Upper lobe of left lung (tissue), 6 donors: ENCODE measurements around the gene ARIH2. TPM values are rescaled to one million over a fixed set of nuclear protein-coding genes. Genes with fewer than 3 reads are reported as not detected.

Experiments used
- ATAC-seq, 2 donors: fragments of 200-7000 bp; cut with Tn5 transposase; one replicate each; pipeline ENCODE4 v1.9.1; 2022; ENCODE audit warnings: mild to moderate bottlenecking in 2 of 2, moderate library complexity in 2 of 2; ENCODE audit not compliant: low FRiP score in 2 of 2
- DNase-seq, 2 donors: peaks; one replicate each; pipeline ENCODE4 v3.0.0-alpha.2; 2019 to 2020
- H3K27ac ChIP-seq, 4 donors: fragments of 200-600 bp; sonication (generic); one replicate each; pipeline ENCODE4 v1.5.1; 2016 to 2019
- H3K27me3 ChIP-seq, 4 donors: fragments of 200-600 bp; sonication (generic); one replicate each; pipeline ENCODE4 v1.5.1; 2017 to 2019
- H3K36me3 ChIP-seq, 4 donors: fragments of 200-600 bp; sonication (generic); one replicate each; pipeline ENCODE4 v1.5.1; 2016 to 2019
- H3K4me1 ChIP-seq, 4 donors: fragments of 200-600 bp; sonication (generic); one replicate each; pipeline ENCODE4 v1.5.1; 2018 to 2019
- H3K4me3 ChIP-seq, 4 donors: fragments of 200-600 bp; sonication (generic); one replicate each; pipeline ENCODE4 v1.5.1; 2017 to 2019; ENCODE audit warnings: mild to moderate bottlenecking in 2 of 4, moderate library complexity in 1 of 4
- H3K9me3 ChIP-seq, 4 donors: fragments of 200-600 bp; sonication (generic); one replicate each; pipeline ENCODE4 v1.5.1; 2018 to 2019
- EP300 ChIP-seq, 4 donors: sonication (generic); formaldehyde crosslinking; IDR thresholded peaks; one replicate each; pipeline ENCODE4 v1.5.1; 2017; ENCODE audit warnings: antibody characterized with exemption in 4 of 4, control low read depth in 2 of 4
- POLR2A ChIP-seq, 4 donors: fragments of 450-650 bp; IDR thresholded peaks; one replicate each; pipeline ENCODE4 v1.5.1; 2016 to 2017; ENCODE audit warnings: antibody characterized with exemption in 4 of 4, mild to moderate bottlenecking in 2 of 4
- POLR2AphosphoS5 ChIP-seq, 2 donors: sonication (generic); formaldehyde crosslinking; IDR thresholded peaks; one replicate each; pipeline ENCODE4 v1.5.1; 2017; ENCODE audit warnings: antibody characterized with exemption in 2 of 2
- WGBS, 2 donors: methylation state at CpG; one replicate each; pipeline ENCODE4 v1.1.5; 2017 to 2018; 5-methylcytosine and 5-hydroxymethylcytosine counted together
- total RNA-seq, 6 donors: library from RNA; depleted of rRNA in 4 of 6; stranded (reverse); fragments of >200 nt in 4 of 6; gene quantifications; one replicate each; pipeline versions ENCODE4 v1.1.0 to v1.2.1, GENCODE V29; 2016 to 2021
- TF ChIP-seq, protein P1 (sequence below), 6 experiments: fragments of 450-650 bp in 4 of 6; fragments of 200-600 bp in 2 of 6; sonication (generic) in 2 of 6; IDR thresholded peaks; one replicate each; pipeline ENCODE4 v1.5.1; 2016 to 2019; ENCODE audit warnings: antibody characterized with exemption in 6 of 6
- donor health status: DM: no; HTN: no; CAD: no; lungs with moderate emphysema.
- donor health status: DM: no; HTN: yes; CAD: no; lungs with severe emphysema.

The ARIH2 gene
- total RNA-seq, 6 donors from 2014 or later = 81.2 to 190 (median 91.0) TPM

DNA sequence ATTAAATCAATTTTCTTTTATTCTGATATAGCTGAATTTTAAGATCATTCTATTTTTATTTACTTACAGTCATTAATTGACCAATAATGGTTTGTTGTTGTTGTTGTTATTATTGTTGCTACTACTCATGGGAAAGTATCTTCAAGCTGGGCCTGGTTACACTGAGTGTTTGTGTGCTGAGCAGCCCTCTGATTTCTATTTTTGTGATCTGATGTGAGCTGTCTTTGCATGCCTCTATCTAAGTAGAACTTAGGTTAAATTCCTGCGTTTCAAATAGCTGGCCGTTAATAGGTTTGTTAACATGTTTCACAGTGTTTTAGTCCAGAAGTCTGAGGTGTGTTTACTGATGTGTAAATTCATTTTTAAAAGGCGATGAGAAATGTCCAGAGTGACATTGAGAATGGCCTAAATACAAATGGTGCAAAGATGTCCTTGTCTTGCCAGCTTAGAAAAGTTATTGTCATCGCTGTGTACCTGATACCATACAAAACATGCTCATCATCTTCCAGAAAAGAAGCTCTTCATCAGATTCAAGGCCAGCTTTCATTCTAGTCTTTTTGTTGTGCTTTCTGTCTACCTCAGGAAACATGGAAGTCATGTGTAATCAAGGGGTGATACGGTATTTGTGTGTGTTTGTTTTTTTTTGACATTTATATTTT, 15.8 kb downstream of the ARIH2 start:
- H3K36me3 ChIP-seq = peaks cover 0 to 37% (median 9%) of the 10 kb centered on the region in 4 donors

DNA sequence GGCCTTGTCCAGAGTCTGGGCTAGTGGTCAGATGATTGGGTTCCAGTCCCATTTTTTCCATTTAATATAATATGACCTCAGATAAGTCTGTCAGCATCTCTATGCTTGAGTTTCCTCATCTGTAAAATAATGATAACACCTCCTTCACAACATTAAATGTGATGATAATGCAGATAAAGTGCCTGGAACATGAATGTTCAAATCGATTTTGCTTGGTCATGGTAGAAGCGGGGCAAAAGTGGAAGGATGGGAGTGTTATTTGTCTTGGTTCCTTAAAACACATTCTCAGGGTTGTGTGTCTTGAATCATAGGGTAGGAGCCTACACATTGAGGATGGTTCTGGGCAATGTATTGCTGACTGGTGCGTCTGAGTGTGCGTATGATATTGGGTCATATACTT, 16.9 kb downstream of the ARIH2 start:
- Histone ChIP-seq H3K4me1 (peaks cover 5 to 23% (median 17%) of the 10 kb centered on the region in 4 donors), H3K4me3 (no peak overlapping the region), H3K36me3 (peaks cover 0 to 35% (median 8%) of the 10 kb centered on the region in 4 donors), H3K27me3 (no peaks in the 10 kb centered on the region), H3K9me3 (no peaks in the 10 kb centered on the region), H3K27ac (no peak overlapping the region)
- TF ChIP-seq EP300 (IDR thresholded peaks at IDR 0.05) = no peak
- no peak for TF ChIP-seq POLR2AphosphoS5 (IDR thresholded peaks at IDR 0.05)
- 77 to 89% methylated on average over 4 of the region's 4 CpGs for WGBS, 2 donors
- ATAC-seq (no peak), DNase-seq (no peak)

More for the DNA sequence above, 15.8 kb downstream of the ARIH2 start:
- 91 to 92% methylated on average over 5 of the region's 5 CpGs for WGBS, 2 donors
- no peak for ATAC-seq
- H3K4me3 ChIP-seq = no peak overlapping the region
- no peaks in the 10 kb centered on the region for H3K9me3 ChIP-seq
- TF ChIP-seq, protein P1, sequence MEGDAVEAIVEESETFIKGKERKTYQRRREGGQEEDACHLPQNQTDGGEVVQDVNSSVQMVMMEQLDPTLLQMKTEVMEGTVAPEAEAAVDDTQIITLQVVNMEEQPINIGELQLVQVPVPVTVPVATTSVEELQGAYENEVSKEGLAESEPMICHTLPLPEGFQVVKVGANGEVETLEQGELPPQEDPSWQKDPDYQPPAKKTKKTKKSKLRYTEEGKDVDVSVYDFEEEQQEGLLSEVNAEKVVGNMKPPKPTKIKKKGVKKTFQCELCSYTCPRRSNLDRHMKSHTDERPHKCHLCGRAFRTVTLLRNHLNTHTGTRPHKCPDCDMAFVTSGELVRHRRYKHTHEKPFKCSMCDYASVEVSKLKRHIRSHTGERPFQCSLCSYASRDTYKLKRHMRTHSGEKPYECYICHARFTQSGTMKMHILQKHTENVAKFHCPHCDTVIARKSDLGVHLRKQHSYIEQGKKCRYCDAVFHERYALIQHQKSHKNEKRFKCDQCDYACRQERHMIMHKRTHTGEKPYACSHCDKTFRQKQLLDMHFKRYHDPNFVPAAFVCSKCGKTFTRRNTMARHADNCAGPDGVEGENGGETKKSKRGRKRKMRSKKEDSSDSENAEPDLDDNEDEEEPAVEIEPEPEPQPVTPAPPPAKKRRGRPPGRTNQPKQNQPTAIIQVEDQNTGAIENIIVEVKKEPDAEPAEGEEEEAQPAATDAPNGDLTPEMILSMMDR (IDR thresholded peaks at IDR 0.05) = no peak
- no peak for TF ChIP-seq POLR2AphosphoS5 (IDR thresholded peaks at IDR 0.05)
- no peak for TF ChIP-seq POLR2A (IDR thresholded peaks at IDR 0.05)
- no peak for TF ChIP-seq EP300 (IDR thresholded peaks at IDR 0.05)
- H3K27ac ChIP-seq = no peak overlapping the region
- H3K4me1 ChIP-seq = peaks cover 15 to 33% (median 26%) of the 10 kb centered on the region in 4 donors
- H3K27me3 ChIP-seq = no peaks in the 10 kb centered on the region
- DNase-seq = no peak

DNA sequence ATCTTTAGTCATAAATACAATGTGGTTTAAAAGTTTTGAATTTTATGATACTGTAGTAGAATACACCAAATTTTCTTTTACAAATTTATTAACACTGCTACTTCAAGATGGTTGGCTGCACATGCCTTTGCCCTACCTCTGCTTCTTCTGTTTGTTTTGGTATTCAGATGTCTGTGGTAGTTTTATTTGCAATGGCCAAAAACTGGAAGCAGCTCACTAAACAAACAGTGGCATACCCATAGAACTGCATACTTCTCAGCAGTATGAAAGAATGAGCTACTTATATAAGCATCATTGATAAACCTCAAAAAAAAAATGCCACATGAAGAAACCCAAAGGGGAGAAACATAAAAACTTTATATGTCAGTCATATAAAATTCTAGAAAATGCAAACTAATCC, 19.5 kb downstream of the ARIH2 start:
- ATAC-seq (no peak), DNase-seq (no peak)
- TF ChIP-seq, protein P1 (IDR thresholded peaks at IDR 0.05) = no peak
- TF ChIP-seq POLR2AphosphoS5 (IDR thresholded peaks at IDR 0.05) (no peak), POLR2A (IDR thresholded peaks at IDR 0.05) (no peak), EP300 (IDR thresholded peaks at IDR 0.05) (no peak)
- no peak overlapping the region for H3K4me3 ChIP-seq
- H3K9me3 ChIP-seq = no peaks in the 10 kb centered on the region
- no peaks in the 10 kb centered on the region for H3K27me3 ChIP-seq
- H3K27ac ChIP-seq = peak overlapping the region in 1 of 4 donors; percentile 34
- H3K36me3 ChIP-seq = peaks cover 0 to 30% (median 6%) of the 10 kb centered on the region in 4 donors
- peaks cover 0 to 10% (median 2%) of the 10 kb centered on the region in 4 donors for H3K4me1 ChIP-seq

DNA sequence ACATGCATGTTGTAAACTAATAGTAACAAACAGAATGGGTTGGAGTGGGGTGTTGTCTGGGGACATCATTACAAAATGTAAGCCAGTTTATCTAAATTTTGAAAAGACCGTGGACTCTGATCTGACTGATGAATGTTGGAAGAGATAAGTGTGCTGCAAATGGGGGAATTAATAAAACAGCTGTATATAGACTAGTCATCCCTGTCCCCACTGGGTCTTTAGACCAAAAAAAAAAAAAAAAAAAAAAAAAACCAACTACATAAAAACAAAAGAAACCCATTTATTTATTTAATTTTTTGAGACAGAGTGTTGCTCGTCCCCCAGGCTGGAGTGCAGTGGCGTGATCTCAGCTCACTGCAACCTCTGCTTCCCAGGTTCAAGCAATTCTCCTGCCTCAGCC, 20.0 kb downstream of the ARIH2 start:
- no peaks in the 10 kb centered on the region for H3K27me3 ChIP-seq
- no peak for TF ChIP-seq POLR2A (IDR thresholded peaks at IDR 0.05)
- TF ChIP-seq, protein P1 (IDR thresholded peaks at IDR 0.05) = no peak
- no peak for TF ChIP-seq POLR2AphosphoS5 (IDR thresholded peaks at IDR 0.05)
- TF ChIP-seq EP300 (IDR thresholded peaks at IDR 0.05) = no peak
- ATAC-seq = no peak
- H3K27ac ChIP-seq = no peak overlapping the region
- H3K4me1 ChIP-seq = peaks cover 0 to 10% (median 2%) of the 10 kb centered on the region in 4 donors
- H3K4me3 ChIP-seq = no peak overlapping the region
- DNase-seq = no peak
- H3K36me3 ChIP-seq = peaks cover 0 to 30% (median 4%) of the 10 kb centered on the region in 4 donors
- H3K9me3 ChIP-seq = no peaks in the 10 kb centered on the region
- WGBS, 2 donors = 82 to 92% methylated on average over 3 of the region's 3 CpGs

DNA sequence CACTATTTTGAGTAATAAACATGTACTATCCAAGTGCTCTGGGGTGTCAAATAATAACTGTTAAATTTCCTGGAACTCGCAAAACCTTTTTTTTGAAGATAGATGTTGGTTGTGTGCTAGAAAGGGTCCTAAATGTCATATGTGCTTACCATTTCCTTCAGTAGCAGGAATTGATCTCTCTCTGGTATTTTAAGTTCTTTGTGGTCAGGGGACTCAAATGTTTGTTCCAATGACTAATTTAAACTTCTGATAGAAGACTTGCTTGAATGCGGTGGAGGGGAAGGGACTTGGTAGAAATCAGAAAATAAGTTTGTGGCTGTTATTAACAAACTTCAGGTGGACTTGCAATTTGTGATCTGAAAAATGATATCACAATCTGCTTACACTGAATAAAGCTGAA, 26.8 kb downstream of the ARIH2 start:
- Histone ChIP-seq H3K27me3 (no peaks in the 10 kb centered on the region), H3K4me1 (peaks cover 0 to 9% (median 0%) of the 10 kb centered on the region in 4 donors), H3K27ac (no peak overlapping the region), H3K4me3 (no peak overlapping the region), H3K9me3 (no peaks in the 10 kb centered on the region), H3K36me3 (peaks cover 0 to 19% (median 3%) of the 10 kb centered on the region in 4 donors)
- ATAC-seq = no peak
- TF ChIP-seq EP300 (IDR thresholded peaks at IDR 0.05) (no peak), POLR2AphosphoS5 (IDR thresholded peaks at IDR 0.05) (no peak), POLR2A (IDR thresholded peaks at IDR 0.05) (no peak)
- TF ChIP-seq, protein P1 (IDR thresholded peaks at IDR 0.05) = no peak
- DNase-seq = no peak
- WGBS, 2 donors = 83 to 84% methylated on average over 2 of the region's 2 CpGs
